GM21619 (cell line): ENCODE data around the gene DOCK4.

Source experiments
- ATAC-seq: cut with Tn5 transposase; IDR thresholded peaks from one replicate; pipeline ENCODE4 v1.9.1; 2021; ENCODE audit not compliant: unreplicated experiment

The DOCK4 gene

DNA sequence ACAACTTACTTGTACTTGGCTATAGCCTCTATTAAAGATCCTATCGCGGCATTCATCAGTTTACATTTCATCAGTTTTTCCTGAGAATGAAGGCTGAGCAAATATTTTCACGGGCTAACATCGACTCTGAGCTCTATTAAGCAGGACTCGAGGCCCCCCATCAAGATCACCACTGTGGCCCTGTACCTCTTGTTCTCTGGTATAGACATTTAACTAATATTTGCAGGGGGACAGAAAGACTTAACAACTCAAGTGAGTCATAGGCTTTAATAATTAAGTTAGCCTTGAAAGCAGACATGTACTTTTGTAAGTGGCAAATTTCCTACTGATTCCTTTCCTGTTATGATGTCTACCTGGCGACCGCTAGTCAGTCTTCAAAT is 45.4 kb downstream of the DOCK4 start:
- ATAC-seq, result no peak

DNA sequence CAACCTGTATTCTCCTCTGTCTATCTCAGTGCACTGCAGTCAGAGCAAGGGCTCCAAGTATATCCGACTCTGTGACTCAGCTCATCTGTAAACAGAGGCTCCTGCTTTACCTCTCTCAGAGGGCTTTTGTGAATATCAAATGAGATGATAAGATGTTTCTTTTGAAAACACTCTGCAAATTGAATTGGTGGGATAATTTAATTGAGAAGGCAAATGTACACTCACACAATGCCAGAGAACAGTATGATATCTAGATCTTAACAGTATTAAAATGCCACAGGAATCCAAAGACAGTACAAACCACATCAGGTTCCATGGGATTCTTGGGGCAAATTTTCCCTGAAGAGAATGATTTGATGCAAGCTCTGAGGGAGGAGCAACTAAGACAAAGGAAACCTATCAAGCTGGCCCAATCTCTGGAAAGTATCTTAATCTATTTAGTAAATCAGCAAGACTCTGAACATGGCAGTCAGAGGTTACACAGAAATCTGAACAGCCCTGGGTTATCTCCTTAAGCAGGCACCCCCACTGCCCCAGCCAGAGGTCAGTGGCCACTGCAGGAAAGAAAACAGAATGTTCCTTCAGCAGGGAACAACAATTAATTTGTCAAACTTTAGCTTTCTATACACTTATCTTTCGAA is 45.9 kb downstream of the DOCK4 start:
- ATAC-seq, result no peak

GRCh38 chr7:112159351-112159750 is 46.8 kb downstream of the DOCK4 start:
- ATAC-seq, result no peak

- ATAC-seq, result no peak
Measured at GRCh38 chr7:112157072-112157471, 49.1 kb downstream of the DOCK4 start.

- no peak for ATAC-seq
Measured at GRCh38 chr7:112156412-112156811, 49.8 kb downstream of the DOCK4 start.

DNA sequence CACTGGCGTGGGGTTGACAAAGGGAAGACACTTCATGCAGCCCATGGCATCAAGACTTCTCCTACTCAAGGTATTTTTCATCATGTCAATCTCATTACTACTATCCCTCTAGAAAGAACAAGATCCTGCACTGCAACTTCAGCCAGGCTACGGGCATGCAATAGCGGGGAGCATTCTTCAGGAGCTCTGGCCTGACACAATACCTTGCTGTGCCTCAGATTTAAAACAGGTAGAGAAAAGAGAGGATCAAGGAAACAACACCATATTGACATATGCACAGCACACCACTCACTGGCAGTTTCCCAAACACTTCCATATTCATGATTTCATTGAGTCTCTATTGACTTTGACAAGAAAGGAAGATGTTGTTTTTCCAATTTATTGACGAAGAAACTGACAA is 51.5 kb downstream of the DOCK4 start:
- ATAC-seq, result no peak

GRCh38 chr7:112152186-112152585 is 54.0 kb downstream of the DOCK4 start:
- no peak for ATAC-seq

- ATAC-seq, result no peak
Measured at GRCh38 chr7:112150823-112151641, 55.2 kb downstream of the DOCK4 start.

DNA sequence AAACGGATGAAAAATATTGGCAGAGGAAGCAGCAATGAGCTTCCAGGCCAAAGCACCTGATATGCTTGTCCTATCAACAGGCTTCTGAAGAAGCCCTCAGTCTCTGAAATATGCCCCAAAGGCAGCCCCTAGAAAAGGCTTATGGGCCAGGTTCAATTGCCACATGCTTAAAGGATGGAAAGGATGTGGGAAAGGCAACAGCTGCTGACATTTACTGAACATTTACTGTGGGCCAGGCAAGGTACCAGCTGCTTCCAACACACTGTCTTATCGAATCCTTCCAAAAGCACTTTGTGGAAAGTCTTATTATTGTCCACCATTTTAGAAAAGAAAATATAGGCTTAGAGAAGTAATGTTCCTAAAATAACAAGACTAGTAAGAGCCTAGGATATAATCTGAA is 56.5 kb downstream of the DOCK4 start:
- ATAC-seq, result no peak

DNA sequence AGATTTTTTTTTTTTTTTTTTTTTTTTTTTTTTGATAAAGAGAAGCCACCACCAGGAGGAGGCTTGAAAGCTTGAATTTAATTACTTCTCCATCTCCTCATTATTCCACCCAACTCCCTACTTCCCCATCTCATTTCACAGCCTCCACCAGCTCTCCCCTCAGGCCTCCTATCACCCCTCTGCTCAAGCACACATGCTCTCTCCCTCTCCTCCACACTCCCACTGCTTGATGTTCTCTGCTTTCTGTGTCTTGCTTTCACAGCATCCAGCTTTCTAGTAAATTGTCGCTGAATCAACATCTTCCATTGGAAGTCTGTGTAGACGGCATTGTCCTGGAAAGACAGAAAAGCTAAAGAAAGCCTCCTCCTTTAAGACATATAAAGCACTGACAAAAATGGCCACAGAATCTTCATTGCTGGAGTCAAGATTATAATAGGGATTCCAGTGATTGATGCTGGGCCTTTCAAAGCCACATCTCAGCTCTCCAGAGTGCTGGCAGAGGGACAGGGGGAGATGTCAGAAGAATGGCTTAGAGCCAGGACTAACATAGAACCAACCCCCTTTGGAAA is 58.3 kb downstream of the DOCK4 start:
- ATAC-seq, result no peak

GRCh38 chr7:112145206-112145605 is 61.0 kb downstream of the DOCK4 start:
- ATAC-seq, result no peak

DNA sequence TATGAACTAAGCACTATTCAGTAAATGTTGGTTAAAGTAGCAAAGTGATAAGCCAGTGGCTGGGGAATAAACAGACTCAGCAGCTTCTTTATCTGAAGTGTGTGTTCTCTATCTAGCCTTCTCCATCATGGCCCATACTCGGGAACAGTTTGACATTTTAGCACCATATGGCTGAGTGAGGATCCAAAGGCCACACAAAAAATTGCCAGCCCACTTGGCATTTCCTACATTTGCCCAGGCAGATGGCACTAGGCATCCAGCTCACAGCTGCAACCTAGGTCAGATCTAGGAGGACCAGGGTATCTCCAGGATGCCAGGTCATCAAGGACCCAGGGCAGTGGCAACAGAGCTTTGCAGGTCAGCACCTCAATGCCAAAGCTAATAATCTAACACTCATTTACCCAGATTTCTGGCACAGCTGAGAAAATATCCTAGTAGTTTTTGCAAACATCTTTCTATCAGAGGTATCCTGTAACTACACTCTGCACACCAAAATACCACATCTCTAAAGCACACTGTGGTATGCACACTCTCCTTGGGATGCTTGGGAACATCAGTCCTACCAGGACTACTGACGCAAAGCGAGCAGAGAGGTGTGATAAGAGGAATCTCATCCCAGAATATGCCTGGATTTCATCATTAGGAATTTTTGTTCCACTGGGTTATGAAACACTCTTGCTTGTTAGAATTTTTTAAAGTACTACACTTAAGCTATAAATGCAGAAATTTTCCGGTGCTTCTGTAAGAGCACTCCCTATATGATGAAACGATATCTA is 61.7 kb downstream of the DOCK4 start:
- no peak for ATAC-seq

- ATAC-seq, result no peak
Measured at GRCh38 chr7:112143582-112143981, 62.6 kb downstream of the DOCK4 start.

DNA sequence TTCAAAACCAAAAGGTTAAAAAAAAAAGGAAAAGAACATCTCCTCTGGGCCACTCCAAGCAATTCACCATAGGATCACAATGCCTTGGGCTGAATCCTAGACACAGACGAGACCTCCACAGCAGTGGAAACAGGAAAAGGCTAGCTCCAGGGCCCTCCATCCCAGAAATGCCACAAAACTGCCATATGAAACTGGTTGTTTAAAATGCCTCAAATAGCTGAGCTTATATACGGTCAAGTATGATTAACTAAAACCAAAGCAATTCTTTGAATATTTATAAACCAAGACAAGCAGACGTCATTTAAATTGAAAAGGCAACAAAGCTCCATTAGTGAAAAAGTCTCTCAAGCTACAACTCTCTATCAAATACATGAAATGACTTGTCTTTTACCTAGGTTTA is 63.1 kb downstream of the DOCK4 start:
- ATAC-seq, result no peak

DNA sequence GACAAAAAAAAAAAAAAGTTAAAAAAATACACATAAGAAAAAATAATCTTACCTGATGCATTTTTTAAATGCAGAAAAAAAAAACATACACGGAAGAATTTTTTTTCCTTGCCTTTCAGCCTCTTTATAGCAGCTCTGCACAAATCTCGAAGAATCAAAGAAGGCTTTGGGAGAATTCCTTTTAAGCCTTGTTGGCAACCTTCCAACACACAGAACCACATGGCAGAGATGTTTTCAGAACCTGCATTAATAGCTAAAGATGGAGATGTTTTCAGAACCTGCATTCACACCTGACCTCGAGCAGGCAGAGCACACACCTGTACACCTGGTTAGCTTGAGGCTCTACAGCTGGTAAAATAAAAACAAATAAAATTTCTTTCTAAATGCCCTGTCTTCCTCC is 65.6 kb downstream of the DOCK4 start:
- no peak for ATAC-seq

GRCh38 chr7:112138938-112139337 is 67.3 kb downstream of the DOCK4 start:
- no peak for ATAC-seq

DNA sequence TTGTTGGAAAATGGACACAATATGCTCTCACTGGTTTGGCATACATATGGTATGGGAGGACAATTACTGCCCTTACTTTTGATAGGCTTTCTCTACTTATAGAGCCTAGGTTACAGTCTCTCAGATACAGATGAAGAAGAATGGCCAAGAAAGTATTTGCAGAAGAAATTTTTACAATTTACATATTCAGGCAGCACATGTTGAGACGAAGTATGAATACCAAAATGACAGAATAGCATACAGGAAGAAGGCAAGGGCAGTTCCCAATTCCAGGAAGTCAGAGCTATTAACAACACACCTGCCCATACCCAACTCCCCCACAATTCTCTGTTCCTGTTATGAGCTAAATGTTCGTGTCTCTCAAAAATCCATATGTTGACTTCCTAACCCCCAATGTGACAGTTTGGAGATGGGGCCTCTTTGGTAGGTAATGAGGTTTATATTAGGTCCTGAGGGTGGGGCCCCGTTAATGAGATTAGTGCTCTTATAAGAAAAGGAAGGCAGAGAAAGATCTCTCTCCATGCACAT is 67.8 kb downstream of the DOCK4 start:
- no peak for ATAC-seq

DNA sequence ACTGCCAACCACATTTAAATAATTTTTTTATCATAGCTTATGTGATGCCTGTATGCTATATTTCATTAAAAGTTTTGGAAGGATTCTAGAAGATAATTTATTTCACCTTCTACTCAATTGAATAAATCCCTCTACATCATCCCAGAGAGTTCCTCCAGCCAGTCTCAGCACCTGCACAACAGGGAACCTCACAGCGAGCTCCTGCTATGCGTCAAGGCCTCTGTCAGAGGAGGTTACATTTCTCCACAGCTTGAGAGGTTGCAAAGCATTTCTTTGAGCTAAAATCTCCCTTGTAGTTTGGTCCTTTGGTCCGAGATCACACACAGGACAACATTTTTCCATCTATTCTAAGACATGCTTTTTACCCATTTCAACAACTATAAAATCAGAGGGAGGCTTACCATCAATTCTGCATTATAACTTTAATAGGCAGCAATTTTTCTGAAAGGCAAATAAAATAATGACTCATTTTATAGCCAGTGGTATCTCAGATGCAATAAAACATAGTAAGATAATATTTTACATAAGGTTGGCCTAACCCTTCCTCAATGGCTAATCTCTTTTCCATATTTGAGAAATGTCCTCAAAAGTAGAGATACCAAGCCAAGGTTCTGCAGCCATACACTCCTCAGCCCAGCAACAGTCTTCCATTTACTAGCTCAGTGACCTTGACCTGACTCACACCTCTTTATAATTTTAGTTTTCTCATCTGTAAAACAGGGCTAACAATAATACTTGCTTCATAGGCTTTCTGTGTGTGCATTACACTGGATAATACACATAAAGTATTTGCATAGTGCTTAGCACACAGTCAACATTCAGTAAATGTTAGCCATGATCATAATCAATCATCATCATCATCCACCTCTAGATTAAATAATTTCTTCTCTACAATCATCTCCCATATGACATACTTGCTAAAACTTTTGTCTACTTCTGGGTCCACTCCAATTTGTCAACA is 68.8 kb downstream of the DOCK4 start:
- no peak for ATAC-seq

GRCh38 chr7:112136271-112137008 is 69.8 kb downstream of the DOCK4 start:
- ATAC-seq, result no peak

DNA sequence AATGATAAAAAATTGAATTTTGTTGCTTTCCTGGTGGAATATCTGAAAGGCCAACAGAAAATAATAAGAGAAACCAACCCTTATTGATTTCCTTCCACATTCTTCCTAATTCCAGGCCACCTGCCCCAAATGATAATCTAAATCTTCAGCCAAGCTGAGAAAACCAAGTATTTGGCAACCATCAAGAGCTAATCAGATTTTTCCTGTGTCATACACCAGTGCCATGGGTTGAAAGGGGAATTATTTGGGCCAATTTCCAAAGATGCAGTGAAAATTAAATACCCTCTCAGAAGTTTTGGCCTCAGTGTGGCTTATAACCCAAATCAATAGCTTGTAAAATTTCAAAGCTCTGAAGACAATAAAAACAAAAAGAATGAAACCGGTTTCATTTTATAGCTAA is 70.4 kb downstream of the DOCK4 start:
- ATAC-seq, result no peak
